Gastroesophageal sphincter (tissue), 4 donors: Measurements from ENCODE around the gene CXCR5. TPM values are rescaled to one million over a fixed set of nuclear protein-coding genes. Genes with fewer than 3 reads are reported as not detected.
A peak's percentile ranks its signal among the peaks of the same experiment; 100 is the strongest.

ENCODE experiments used
- ATAC-seq: fragments of 150-250 bp; one replicate; pipeline ENCODE4 v1.9.1; 2016; ENCODE audit warnings: mild to moderate bottlenecking, moderate library complexity
- H3K27ac ChIP-seq, 4 donors: fragments of 200-600 bp; sonication (generic) in 3 of 4; 1 replicate in 3 of 4; 2 replicates in 1 of 4; pipeline ENCODE4 v1.5.1; 2016 to 2019
- H3K27me3 ChIP-seq: fragments of 200-600 bp; sonication (generic); one replicate; pipeline ENCODE4 v1.5.1; 2019
- H3K36me3 ChIP-seq, 2 donors: fragments of 200-600 bp; sonication (generic); one replicate each; pipeline ENCODE4 v1.5.1; 2019; ENCODE audit warnings: control low read depth in 1 of 2
- H3K4me1 ChIP-seq, 3 donors: fragments of 200-600 bp; sonication (generic); 1 replicate in 2 of 3; 2 replicates in 1 of 3; pipeline ENCODE4 v1.5.1; 2016 to 2019; ENCODE audit warnings: control low read depth in 2 of 3
- H3K4me3 ChIP-seq, 2 donors: fragments of 200-600 bp; sonication (generic); one replicate each; pipeline ENCODE4 v1.5.1; 2019; ENCODE audit warnings: mild to moderate bottlenecking in 1 of 2, moderate library complexity in 1 of 2
- H3K9me3 ChIP-seq, 3 donors: fragments of 200-600 bp; sonication (generic); one replicate each; pipeline ENCODE4 v1.5.1; 2017 to 2019; ENCODE audit warnings: control low read depth in 2 of 3
- EP300 ChIP-seq: sonication (generic); formaldehyde crosslinking; IDR thresholded peaks from one replicate; pipeline ENCODE4 v1.6.1; 2017; ENCODE audit warnings: antibody characterized with exemption, mild to moderate bottlenecking
- POLR2A ChIP-seq, 2 donors: fragments of 450-650 bp; IDR thresholded peaks; one replicate each; pipeline ENCODE4 v1.6.1; 2017; ENCODE audit warnings: antibody characterized with exemption in 2 of 2, mild to moderate bottlenecking in 2 of 2, moderate library complexity in 1 of 2
- POLR2AphosphoS5 ChIP-seq: sonication (generic); formaldehyde crosslinking; IDR thresholded peaks from one replicate; pipeline ENCODE4 v1.6.1; 2017; ENCODE audit warnings: antibody characterized with exemption
- WGBS, 2 donors: methylation state at CpG; one replicate each; pipeline ENCODE4 v1.1.5; 2018; ENCODE audit warnings: low coverage in 1 of 2; 5-methylcytosine and 5-hydroxymethylcytosine counted together
- total RNA-seq, 4 donors: library from RNA; depleted of rRNA; stranded (reverse); fragments of >200 nt; gene quantifications; one replicate each; pipeline ENCODE4 v1.1.0, GENCODE V29; 2016
- TF ChIP-seq, protein P1 (sequence below), 4 experiments: fragments of 200-600 bp in 2 of 4; fragments of 450-650 bp in 2 of 4; sonication (generic) in 1 of 4; IDR thresholded peaks; one replicate each; pipeline ENCODE4 v1.5.1; 2017 to 2019; ENCODE audit warnings: antibody characterized with exemption in 4 of 4, mild to moderate bottlenecking in 2 of 4, moderate library complexity in 2 of 4

The CXCR5 gene
- total RNA-seq, 4 donors from 2014 or later = 0.08 TPM; not detected in 3

DNA sequence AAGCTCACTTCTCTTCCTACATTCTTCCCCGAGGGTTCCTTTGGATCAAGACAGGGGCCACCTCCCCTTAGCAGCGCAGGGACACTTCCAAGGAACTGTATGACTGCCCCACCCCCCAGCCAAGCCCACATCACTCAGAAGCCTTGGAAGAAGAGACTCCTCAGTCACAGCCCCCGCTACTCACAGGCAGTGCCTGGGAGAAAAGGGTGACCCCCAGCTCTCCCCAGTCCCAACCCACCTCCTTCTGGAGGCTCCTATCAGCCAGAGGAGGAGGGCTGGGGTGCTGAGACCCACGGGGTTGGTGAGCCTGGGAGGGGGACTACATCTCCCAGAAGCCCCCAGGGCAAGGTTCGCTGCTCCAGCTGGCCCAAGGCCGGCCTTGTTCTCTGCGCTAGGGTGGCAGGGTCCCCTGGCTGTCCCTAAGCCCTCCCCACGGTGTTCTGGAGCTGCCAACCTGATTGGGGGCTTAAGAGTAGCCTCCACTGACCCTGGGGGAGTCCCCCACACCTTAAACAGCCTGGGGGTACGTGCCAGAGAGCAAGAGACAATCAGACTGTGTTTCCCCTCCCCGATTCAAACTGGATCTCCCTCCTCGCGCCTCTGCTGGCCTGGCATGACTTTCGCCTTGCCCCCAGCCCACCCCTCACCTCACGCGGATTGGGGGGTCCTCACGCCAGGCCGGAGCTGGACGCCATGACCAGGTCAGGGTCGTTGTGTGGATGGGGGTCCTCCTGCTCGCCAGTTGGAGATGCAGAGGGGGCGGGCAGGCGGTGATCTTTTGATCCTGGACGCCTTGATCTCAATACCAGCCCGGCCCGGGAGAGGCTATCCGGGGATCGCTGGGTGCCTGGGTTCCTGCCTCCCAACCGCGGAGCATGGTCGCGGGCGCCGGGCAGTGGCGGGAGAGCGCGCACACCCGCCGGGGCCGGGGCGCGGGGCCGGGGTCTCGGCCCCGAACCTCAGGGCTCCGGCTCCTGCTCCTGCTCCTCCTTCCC lies 41.2 kb downstream of the CXCR5 start:
- no peaks in the 10 kb centered on the region for H3K36me3 ChIP-seq
- no peak for ATAC-seq
- H3K27ac ChIP-seq = peak overlapping the region; percentile 90 to 98 (median 95)
- H3K9me3 ChIP-seq = no peaks in the 10 kb centered on the region
- H3K27me3 ChIP-seq = no peaks in the 10 kb centered on the region
- 0% methylated on average over 1 to 19 of the region's 45 CpGs for WGBS, 2 donors
- peak overlapping the region; percentile 88 to 94 for H3K4me3 ChIP-seq
- TF ChIP-seq POLR2AphosphoS5 = no peak
- no peak for TF ChIP-seq EP300
- TF ChIP-seq, protein P1, sequence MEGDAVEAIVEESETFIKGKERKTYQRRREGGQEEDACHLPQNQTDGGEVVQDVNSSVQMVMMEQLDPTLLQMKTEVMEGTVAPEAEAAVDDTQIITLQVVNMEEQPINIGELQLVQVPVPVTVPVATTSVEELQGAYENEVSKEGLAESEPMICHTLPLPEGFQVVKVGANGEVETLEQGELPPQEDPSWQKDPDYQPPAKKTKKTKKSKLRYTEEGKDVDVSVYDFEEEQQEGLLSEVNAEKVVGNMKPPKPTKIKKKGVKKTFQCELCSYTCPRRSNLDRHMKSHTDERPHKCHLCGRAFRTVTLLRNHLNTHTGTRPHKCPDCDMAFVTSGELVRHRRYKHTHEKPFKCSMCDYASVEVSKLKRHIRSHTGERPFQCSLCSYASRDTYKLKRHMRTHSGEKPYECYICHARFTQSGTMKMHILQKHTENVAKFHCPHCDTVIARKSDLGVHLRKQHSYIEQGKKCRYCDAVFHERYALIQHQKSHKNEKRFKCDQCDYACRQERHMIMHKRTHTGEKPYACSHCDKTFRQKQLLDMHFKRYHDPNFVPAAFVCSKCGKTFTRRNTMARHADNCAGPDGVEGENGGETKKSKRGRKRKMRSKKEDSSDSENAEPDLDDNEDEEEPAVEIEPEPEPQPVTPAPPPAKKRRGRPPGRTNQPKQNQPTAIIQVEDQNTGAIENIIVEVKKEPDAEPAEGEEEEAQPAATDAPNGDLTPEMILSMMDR (IDR thresholded peaks at IDR 0.05) = no peak
- TF ChIP-seq POLR2A (IDR thresholded peaks at IDR 0.05) = no peak
- H3K4me1 ChIP-seq = peaks cover 3 to 83% (median 44%) of the 10 kb centered on the region in 3 donors

DNA sequence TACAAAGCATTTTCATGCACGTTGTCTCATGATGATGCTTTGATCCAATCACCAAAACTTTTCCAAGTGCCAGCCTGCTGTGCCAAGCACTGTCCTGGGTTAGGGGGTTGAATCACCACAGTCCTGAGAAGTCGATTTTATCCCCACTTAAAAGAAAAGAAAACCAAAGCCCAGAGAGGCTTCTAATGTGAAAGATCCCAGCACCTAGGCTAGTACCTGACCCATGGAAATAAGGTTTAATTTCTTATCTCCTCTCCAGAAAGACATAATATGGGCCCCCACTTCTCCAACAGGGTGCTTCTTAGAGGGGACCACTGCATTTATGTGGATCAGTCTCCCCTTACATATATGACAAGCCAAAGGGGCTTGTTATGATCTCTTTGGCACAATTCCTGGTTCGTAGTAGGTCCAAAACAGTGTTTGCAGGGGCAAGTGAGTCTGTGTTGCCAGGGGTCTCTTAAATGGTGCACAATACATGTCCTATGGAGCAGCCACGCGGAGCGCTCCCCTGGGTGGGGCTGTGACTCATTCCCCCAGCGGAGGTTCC lies 43.9 kb downstream of the CXCR5 start:
- Histone ChIP-seq H3K36me3 (no peaks in the 10 kb centered on the region), H3K4me3 (peak overlapping the region in 1 of 2 donors; percentile 86), H3K4me1 (peaks cover 0 to 68% (median 25%) of the 10 kb centered on the region in 3 donors), H3K27me3 (no peaks in the 10 kb centered on the region), H3K27ac (peak overlapping the region; percentile 59 to 98 (median 95)), H3K9me3 (no peaks in the 10 kb centered on the region)
- WGBS, 2 donors = 9 to 13% methylated on average over 2 to 5 of the region's 7 CpGs
- ATAC-seq = no peak
- TF ChIP-seq, protein P1 (IDR thresholded peaks at IDR 0.05) = no peak

DNA sequence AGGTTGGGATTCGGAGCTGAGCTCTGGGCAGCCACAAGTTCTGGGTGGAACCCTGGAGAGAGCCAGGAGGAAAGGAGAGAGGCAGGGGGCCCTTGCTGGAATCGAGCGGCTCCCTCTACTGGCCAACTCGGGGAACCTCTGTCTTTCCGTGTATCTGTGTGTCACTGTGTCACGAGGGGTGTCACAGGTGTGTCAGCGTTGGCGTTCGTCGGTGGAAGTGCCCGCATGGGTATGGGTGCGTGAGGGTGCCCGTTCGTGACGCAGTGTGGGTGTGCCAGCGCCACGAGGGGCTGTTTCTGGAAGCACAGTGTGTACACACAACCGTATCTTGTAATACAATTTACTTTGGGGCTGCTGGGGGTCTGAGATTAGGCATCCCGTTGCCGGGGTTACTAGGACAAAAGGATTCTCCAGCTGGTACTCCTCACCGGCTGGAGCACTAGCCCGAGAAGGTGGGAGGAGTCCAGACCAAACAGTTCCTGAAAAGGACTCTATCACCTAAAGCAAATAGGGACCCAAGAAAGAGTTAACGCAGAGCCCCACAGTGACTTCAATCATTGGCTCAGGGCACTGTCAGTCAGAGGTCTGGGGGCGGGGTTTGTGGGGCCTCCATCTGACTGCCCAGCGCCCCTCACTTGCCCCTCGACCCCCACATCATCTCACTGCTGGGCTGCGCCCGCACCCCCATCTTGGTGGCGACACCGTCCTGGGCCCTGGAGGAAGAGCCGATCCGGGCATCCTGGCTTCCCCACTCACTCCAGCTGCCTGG lies 44.6 kb downstream of the CXCR5 start:
- H3K36me3 ChIP-seq = no peaks in the 10 kb centered on the region
- H3K4me1 ChIP-seq = peaks cover 0 to 67% (median 19%) of the 10 kb centered on the region in 3 donors
- no peaks in the 10 kb centered on the region for H3K9me3 ChIP-seq
- peak; percentile 78 for ATAC-seq
- peak overlapping the region; percentile 93 to 98 (median 95) for H3K27ac ChIP-seq
- no peaks in the 10 kb centered on the region for H3K27me3 ChIP-seq
- TF ChIP-seq EP300 (no peak), POLR2AphosphoS5 (peak; percentile 56), POLR2A (IDR thresholded peaks at IDR 0.05) (peak in 1 of 2 donors; percentile 5)
- TF ChIP-seq, protein P1 (IDR thresholded peaks at IDR 0.05) = peak in 3 of 4 experiments; percentile 93 to 96 (median 94)
- WGBS, 2 donors = 0% methylated on average over 8 to 10 of the region's 32 CpGs
- peak overlapping the region; percentile 73 to 86 for H3K4me3 ChIP-seq

DNA sequence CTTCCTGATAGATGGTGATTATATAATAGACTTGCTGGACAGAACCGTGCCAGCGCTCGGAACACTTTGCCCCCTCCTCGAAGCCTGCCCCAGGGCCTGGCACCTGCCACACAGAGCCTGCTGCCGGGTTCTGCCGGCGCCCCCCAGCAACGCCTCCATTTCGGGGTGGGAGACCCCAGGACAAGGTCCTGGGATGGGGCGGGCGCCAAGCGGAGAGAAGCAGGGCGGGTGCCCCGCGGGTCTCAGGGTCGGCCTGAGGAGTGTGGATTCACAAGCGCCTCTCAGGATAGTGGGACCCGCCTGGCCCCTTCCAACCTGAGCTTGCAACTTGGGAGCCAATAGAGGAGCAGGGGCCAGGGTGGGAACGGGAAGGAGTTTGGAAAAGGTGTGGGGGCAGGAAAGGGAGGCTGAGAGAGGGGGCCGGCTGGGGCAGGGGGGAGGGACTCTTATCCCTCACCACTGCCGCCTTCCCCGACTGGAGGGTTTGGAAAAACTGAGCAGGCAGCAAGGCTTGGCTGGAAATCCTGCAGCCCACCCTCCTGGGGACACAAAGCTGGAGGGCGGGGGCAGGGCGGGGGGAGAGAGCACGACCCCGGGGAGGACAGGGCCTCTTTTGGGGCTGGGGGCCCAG lies 45.3 kb downstream of the CXCR5 start:
- 0% methylated on average over 3 of the region's 26 CpGs; no CpG with 5 or more reads in 1 of the 2 donors for WGBS, 2 donors
- Histone ChIP-seq H3K9me3 (no peaks in the 10 kb centered on the region), H3K36me3 (no peaks in the 10 kb centered on the region), H3K27ac (peak overlapping the region; percentile 93 to 98 (median 95)), H3K27me3 (no peaks in the 10 kb centered on the region), H3K4me1 (peaks cover 0 to 67% (median 13%) of the 10 kb centered on the region in 3 donors), H3K4me3 (peak overlapping the region; percentile 73 to 86)
- peak; percentile 44 for ATAC-seq
- TF ChIP-seq, protein P1 (IDR thresholded peaks at IDR 0.05) = peak in 2 of 4 experiments; percentile 2 to 8
- no peak for TF ChIP-seq POLR2AphosphoS5
